HG02870 (cell line): ENCODE results near the gene EEFSEC.

Experiments
- ATAC-seq: cut with Tn5 transposase; IDR thresholded peaks from one replicate; pipeline ENCODE4 v1.9.1; 2021; ENCODE audit warnings: mild to moderate bottlenecking, moderate library complexity; ENCODE audit not compliant: unreplicated experiment

EEFSEC gene

GRCh38 chr3:128270559-128271492 is 117.5 kb downstream of the EEFSEC start:
- no peak for ATAC-seq

- no peak for ATAC-seq
Measured at GRCh38 chr3:128271536-128272332, 118.5 kb downstream of the EEFSEC start.

GRCh38 chr3:128273109-128273840 is 120.0 kb downstream of the EEFSEC start:
- ATAC-seq, result no peak

GRCh38 chr3:128273841-128274573 is 120.7 kb downstream of the EEFSEC start:
- no peak for ATAC-seq

- ATAC-seq, result no peak
Measured at GRCh38 chr3:128274837-128275236, 121.6 kb downstream of the EEFSEC start.

GRCh38 chr3:128275316-128276145 is 122.2 kb downstream of the EEFSEC start:
- no peak for ATAC-seq

GRCh38 chr3:128276146-128276435 is 122.8 kb downstream of the EEFSEC start:
- ATAC-seq, result no peak

GRCh38 chr3:128276577-128277183 is 123.4 kb downstream of the EEFSEC start:
- ATAC-seq, result no peak

- ATAC-seq, result no peak
Measured at GRCh38 chr3:128277378-128278069, 124.2 kb downstream of the EEFSEC start.

- no peak for ATAC-seq
Measured at GRCh38 chr3:128278130-128278529, 124.8 kb downstream of the EEFSEC start.

GRCh38 chr3:128278761-128279600 is 125.7 kb downstream of the EEFSEC start:
- ATAC-seq, result no peak

- ATAC-seq, result no peak
Measured at GRCh38 chr3:128279601-128279880, 126.3 kb downstream of the EEFSEC start.

GRCh38 chr3:128280481-128281052 is 127.3 kb downstream of the EEFSEC start:
- no peak for ATAC-seq

GRCh38 chr3:128281056-128281455 is 127.8 kb downstream of the EEFSEC start:
- ATAC-seq, result no peak

GRCh38 chr3:128281461-128282367 is 128.4 kb downstream of the EEFSEC start:
- ATAC-seq, result no peak

- no peak for ATAC-seq
Measured at GRCh38 chr3:128282380-128283196, 129.3 kb downstream of the EEFSEC start.
